NB4 (cell line): ENCODE measurements around the gene BTBD9.

Source experiments
- DNase-seq: peaks from one replicate; pipeline ENCODE4 v3.0.0; 2010; ENCODE audit warnings: low read depth
- H3K4me3 ChIP-seq: one replicate; pipeline ENCODE4 v1.5.1; 2011; ENCODE audit warnings: mild to moderate bottlenecking, low read depth, low read length, moderate library complexity
- MYC ChIP-seq: IDR thresholded peaks from 2 replicates; pipeline ENCODE4 v1.6.1; 2011; ENCODE audit warnings: low read depth, low read length
- POLR2A ChIP-seq: IDR thresholded peaks from 2 replicates; pipeline ENCODE4 v1.6.1; 2011; ENCODE audit warnings: mild to moderate bottlenecking; ENCODE audit not compliant: insufficient read length; ENCODE audit errors: extremely low read depth
- TF ChIP-seq, protein P1 (sequence below): IDR thresholded peaks from one replicate; pipeline ENCODE4 v1.5.1; 2012; ENCODE audit warnings: low read depth, low read length
- TF ChIP-seq, protein P2 (sequence below): IDR thresholded peaks from 2 replicates; pipeline ENCODE4 v1.6.1; 2011; ENCODE audit warnings: low read depth, low read length

BTBD9 gene

DNA sequence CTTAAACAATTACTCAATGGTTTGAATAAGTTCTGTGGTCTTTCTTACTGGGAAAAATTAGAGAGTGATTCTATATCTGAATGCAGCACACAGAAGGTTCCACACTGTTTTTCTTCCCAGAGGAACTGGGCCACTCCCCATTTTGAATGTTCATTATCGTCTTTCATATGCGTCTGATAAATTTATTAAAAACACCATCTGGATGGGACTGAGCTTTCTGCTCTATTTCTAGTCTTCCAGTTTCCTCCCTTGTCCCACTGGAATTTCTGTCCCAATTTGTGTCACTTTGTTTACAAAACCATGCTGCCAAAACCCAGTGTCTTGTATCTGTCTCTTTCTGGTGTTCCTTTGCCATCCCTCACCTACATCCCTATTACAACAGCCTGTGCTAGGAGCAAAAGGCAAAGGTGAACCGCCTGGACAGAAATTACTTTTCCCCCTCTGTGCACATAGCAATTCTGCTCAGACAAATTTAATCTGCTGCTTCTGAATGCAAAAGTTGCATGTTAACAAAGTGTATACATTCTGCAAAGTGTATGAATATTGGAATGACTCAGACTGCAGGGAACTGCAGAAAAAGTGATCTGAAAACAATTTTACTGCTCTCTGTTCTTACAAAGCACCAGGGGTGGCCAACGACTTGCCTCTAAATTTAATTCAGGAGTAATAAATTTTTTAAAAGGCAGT, 333.6 kb downstream of the BTBD9 start:
- no peak for DNase-seq
- TF ChIP-seq, protein P1, sequence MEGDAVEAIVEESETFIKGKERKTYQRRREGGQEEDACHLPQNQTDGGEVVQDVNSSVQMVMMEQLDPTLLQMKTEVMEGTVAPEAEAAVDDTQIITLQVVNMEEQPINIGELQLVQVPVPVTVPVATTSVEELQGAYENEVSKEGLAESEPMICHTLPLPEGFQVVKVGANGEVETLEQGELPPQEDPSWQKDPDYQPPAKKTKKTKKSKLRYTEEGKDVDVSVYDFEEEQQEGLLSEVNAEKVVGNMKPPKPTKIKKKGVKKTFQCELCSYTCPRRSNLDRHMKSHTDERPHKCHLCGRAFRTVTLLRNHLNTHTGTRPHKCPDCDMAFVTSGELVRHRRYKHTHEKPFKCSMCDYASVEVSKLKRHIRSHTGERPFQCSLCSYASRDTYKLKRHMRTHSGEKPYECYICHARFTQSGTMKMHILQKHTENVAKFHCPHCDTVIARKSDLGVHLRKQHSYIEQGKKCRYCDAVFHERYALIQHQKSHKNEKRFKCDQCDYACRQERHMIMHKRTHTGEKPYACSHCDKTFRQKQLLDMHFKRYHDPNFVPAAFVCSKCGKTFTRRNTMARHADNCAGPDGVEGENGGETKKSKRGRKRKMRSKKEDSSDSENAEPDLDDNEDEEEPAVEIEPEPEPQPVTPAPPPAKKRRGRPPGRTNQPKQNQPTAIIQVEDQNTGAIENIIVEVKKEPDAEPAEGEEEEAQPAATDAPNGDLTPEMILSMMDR = no peak
- TF ChIP-seq POLR2A (no peak), MYC (no peak)
- TF ChIP-seq, protein P2, sequence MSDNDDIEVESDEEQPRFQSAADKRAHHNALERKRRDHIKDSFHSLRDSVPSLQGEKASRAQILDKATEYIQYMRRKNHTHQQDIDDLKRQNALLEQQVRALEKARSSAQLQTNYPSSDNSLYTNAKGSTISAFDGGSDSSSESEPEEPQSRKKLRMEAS = no peak
- H3K4me3 ChIP-seq = no peak overlapping the region

DNA sequence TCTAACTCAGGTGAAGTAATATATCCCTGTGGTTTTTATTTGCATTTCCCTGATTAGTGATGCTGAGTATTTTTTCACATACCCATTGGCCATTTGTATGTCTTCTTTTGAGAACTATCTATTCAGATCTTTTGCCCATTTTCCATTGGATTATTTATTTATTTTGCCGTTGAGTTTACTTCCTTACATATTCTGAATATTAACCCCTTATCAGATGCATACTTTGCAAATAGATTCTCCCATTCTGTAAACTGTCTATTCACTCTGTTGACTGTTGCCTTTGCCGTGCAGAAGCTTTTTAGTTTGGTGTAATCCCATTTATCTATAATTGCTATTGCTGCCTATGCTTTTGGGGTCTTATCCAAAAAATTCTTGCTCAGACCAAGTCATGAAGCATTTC, 336.9 kb downstream of the BTBD9 start:
- TF ChIP-seq MYC (no peak), POLR2A (no peak)
- TF ChIP-seq, protein P1 = no peak
- TF ChIP-seq, protein P2 = no peak
- H3K4me3 ChIP-seq = no peak overlapping the region
- no peak for DNase-seq

DNA sequence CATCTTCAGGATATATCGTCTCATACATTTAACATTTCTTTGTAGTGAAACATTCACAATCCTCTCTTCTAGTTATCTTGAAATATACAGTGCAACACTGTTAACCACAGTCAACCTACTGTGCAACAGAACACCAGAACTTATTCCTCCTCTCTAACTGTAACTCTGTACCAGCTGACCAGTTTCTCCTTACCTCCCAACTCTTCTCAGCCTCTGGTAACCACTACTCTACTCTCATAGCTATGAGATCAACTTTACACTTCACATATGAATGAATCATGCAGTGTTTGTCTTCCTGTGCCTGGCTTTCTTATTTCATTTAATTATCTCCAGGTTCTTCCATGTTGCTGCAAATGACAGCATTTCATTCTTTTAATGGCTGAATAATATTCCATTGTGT, 337.6 kb downstream of the BTBD9 start:
- no peak for DNase-seq

DNA sequence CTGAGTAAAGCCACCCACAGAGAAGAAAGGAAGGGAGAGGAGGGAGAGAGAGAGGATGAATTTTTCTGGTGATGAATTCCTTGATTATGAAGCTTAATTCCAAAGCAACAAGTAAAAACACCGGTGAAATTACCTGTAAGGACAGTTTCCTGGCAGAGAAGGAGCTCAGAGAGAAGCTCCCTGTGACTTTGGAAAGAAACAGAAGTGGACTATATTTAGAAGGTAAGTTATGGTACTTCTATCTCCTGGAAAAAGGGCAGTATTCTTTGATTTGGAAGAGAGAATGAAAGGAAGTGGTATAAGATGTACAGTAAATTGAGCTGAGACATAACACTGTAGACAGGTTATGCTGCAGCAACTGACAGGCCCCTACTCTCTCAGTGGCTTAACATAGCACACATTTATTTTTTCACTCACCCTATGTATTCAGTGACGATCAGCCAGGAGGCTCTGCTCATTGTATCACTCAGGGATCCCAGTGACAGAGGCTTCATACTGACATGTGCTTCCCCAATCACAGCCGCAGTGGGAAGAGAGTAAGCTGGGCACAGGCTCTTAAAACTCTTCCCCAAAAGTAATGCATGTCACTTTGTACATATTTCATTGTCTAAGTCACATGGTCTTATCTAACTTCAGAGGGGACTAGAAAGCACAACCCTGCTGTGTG, 349.5 kb downstream of the BTBD9 start:
- TF ChIP-seq, protein P1 = no peak
- TF ChIP-seq MYC = no peak
- TF ChIP-seq POLR2A = no peak
- TF ChIP-seq, protein P2 = no peak
- no peak overlapping the region for H3K4me3 ChIP-seq
- DNase-seq = no peak

More for the DNA sequence above, 337.6 kb downstream of the BTBD9 start:
- no peak for TF ChIP-seq MYC
- no peak for TF ChIP-seq POLR2A
- TF ChIP-seq, protein P2 = no peak
- TF ChIP-seq, protein P1 = no peak
- no peak overlapping the region for H3K4me3 ChIP-seq

DNA sequence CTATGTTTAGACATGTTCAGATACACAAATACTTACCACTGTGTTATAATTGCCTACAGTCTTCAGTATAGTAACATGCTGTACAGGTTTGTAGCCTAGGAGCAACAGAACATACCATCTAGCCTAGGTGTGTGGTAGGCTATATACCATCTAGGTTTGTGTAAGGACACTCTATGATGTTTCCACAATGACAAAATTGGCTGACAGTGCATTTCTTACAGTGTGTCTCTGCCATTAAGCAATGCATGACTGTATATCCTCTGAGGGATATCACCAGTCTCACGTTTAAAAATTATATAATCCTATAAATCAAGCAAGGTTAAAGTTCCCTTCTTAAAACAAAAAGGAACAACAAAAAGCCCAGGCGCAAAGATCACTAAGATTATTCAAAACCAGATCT, 352.2 kb downstream of the BTBD9 start:
- no peak overlapping the region for H3K4me3 ChIP-seq
- TF ChIP-seq, protein P1 = no peak
- TF ChIP-seq MYC (no peak), POLR2A (no peak)
- TF ChIP-seq, protein P2 = no peak
- no peak for DNase-seq
